Activated naive CD8-positive, alpha-beta T cell treated with anti-CD3 and anti-CD28 coated beads, Interleukin-2, amount 10 ng/mL, durations not matched to agents 7 days and 5 days (primary cell): Measurements from ENCODE around the gene F7. TPM values are rescaled to one million over a fixed set of nuclear protein-coding genes. Genes with fewer than 3 reads are reported as not detected.
"Not testable (repeated sequence)": the region's sequence is repeated elsewhere in the genome, so short reads cannot be mapped to it uniquely, and the experiment has no call there.

Source experiments
- ATAC-seq: fragments of 150-1000 bp; cut with Tn5 transposase; one replicate; pipeline ENCODE4 v1.10.0; 2021; ENCODE audit warnings: low read depth, moderate library complexity
- POLR2A ChIA-PET: fragments of 350-600 bp; sonication (Branson Sonifier 250); formaldehyde crosslinking; loops from one replicate; lab custom pipeline; 2021; ENCODE audit warnings: antibody characterized with exemption; lab: Charles Lee
- DNase-seq: peaks from one replicate; pipeline ENCODE4 v3.0.0; 2021
- H3K27ac Mint-ChIP-seq: one replicate; pipeline ENCODE4 v1.8.0; 2022; ENCODE audit warnings: mild to moderate bottlenecking, mixed read lengths
- H3K27me3 Mint-ChIP-seq: one replicate; pipeline ENCODE4 v1.8.0; 2022; ENCODE audit warnings: mild to moderate bottlenecking, moderate library complexity, mixed read lengths
- H3K36me3 Mint-ChIP-seq: one replicate; pipeline ENCODE4 v1.8.0; 2021; ENCODE audit warnings: mild to moderate bottlenecking, mixed read lengths
- H3K4me1 Mint-ChIP-seq: one replicate; pipeline ENCODE4 v1.8.0; 2021; ENCODE audit warnings: mixed read lengths
- H3K4me3 Mint-ChIP-seq: one replicate; pipeline ENCODE4 v1.8.0; 2022; ENCODE audit warnings: mild to moderate bottlenecking, moderate library complexity, mixed read lengths
- H3K9me3 Mint-ChIP-seq: one replicate; pipeline ENCODE4 v1.8.0; 2021; ENCODE audit warnings: mixed read lengths
- total RNA-seq, 2 experiments: library from RNA; stranded (reverse); gene quantifications; one replicate each; pipeline ENCODE4 v1.2.3, GENCODE V29; 2021

F7 gene
- under 1 TPM in 1 of 2 experiments, not detected in 1; 0.31 TPM for total RNA-seq

GRCh38 chr13:113105032-113105920 lies at the start of gene F7:
TSS of gene F7 (plus strand) at chr13:113105791. CDS start at chr13:113105842, 51 bp downstream.
- POLR2A ChIA-PET, result no interaction called here
- no peak for ATAC-seq
- no peak within 1 kb of the TSS for H3K27ac Mint-ChIP-seq
- no peaks in the 10 kb centered on the region for H3K9me3 Mint-ChIP-seq
- DNase-seq, result no peak
- H3K4me3 Mint-ChIP-seq, result no peak within 1 kb of the TSS
- H3K36me3 Mint-ChIP-seq, result no peaks in the 10 kb centered on the region
- H3K27me3 Mint-ChIP-seq, result peaks cover 7% of the 10 kb centered on the region
- H3K4me1 Mint-ChIP-seq, result no peaks in the 10 kb centered on the region

GRCh38 chr13:113057084-113057483 lies 48.5 kb upstream of the F7 start:
- Mint-ChIP-seq H3K27ac (no peak overlapping the region), H3K36me3 (no peaks in the 10 kb centered on the region), H3K9me3 (no peaks in the 10 kb centered on the region), H3K4me1 (no peaks in the 10 kb centered on the region), H3K27me3 (no peaks in the 10 kb centered on the region), H3K4me3 (no peak overlapping the region)
- POLR2A ChIA-PET, result no interaction called here
- ATAC-seq (no peak), DNase-seq (no peak)

- ATAC-seq, H3K27ac Mint-ChIP-seq, H3K9me3 Mint-ChIP-seq, POLR2A ChIA-PET, H3K27me3 Mint-ChIP-seq, H3K36me3 Mint-ChIP-seq, H3K4me3 Mint-ChIP-seq, H3K4me1 Mint-ChIP-seq, DNase-seq: not testable (repeated sequence)
These were observed 48.0 kb upstream of the F7 start for GRCh38 chr13:113057559-113057958.

GRCh38 chr13:113058129-113058987 lies 47.2 kb upstream of the F7 start:
- Mint-ChIP-seq H3K27ac (no peak overlapping the region), H3K27me3 (no peaks in the 10 kb centered on the region), H3K9me3 (no peaks in the 10 kb centered on the region), H3K36me3 (no peaks in the 10 kb centered on the region), H3K4me1 (no peaks in the 10 kb centered on the region), H3K4me3 (no peak overlapping the region)
- DNase-seq (no peak), ATAC-seq (no peak)
- POLR2A ChIA-PET, result no interaction called here

GRCh38 chr13:113058988-113059850 lies 46.4 kb upstream of the F7 start:
- H3K9me3 Mint-ChIP-seq, result no peaks in the 10 kb centered on the region
- ATAC-seq (no peak), DNase-seq (no peak)
- H3K27me3 Mint-ChIP-seq, result no peaks in the 10 kb centered on the region
- H3K27ac Mint-ChIP-seq, result no peak overlapping the region
- POLR2A ChIA-PET, result no interaction called here
- no peaks in the 10 kb centered on the region for H3K36me3 Mint-ChIP-seq
- H3K4me1 Mint-ChIP-seq, result no peaks in the 10 kb centered on the region
- no peak overlapping the region for H3K4me3 Mint-ChIP-seq

GRCh38 chr13:113059891-113060290 lies 45.7 kb upstream of the F7 start:
- Mint-ChIP-seq H3K4me3 (no peak overlapping the region), H3K27me3 (no peaks in the 10 kb centered on the region), H3K27ac (no peak overlapping the region), H3K4me1 (no peaks in the 10 kb centered on the region), H3K9me3 (no peaks in the 10 kb centered on the region), H3K36me3 (no peaks in the 10 kb centered on the region)
- POLR2A ChIA-PET, result no interaction called here
- no peak for DNase-seq
- ATAC-seq, result no peak

- no peak for DNase-seq
- Mint-ChIP-seq H3K27ac (no peak overlapping the region), H3K9me3 (no peaks in the 10 kb centered on the region), H3K4me3 (no peak overlapping the region), H3K36me3 (no peaks in the 10 kb centered on the region), H3K27me3 (no peaks in the 10 kb centered on the region), H3K4me1 (no peaks in the 10 kb centered on the region)
- no peak for ATAC-seq
- POLR2A ChIA-PET, result no interaction called here
These were observed 44.9 kb upstream of the F7 start for GRCh38 chr13:113060557-113061270.

GRCh38 chr13:113061271-113061625 lies 44.3 kb upstream of the F7 start:
- POLR2A ChIA-PET, result no interaction called here
- Mint-ChIP-seq H3K9me3 (no peaks in the 10 kb centered on the region), H3K4me1 (no peaks in the 10 kb centered on the region), H3K27me3 (no peaks in the 10 kb centered on the region), H3K4me3 (no peak overlapping the region), H3K27ac (no peak overlapping the region), H3K36me3 (no peaks in the 10 kb centered on the region)
- ATAC-seq (no peak), DNase-seq (no peak)

GRCh38 chr13:113061796-113062425 lies 43.7 kb upstream of the F7 start:
- POLR2A ChIA-PET, result no interaction called here
- ATAC-seq (no peak), DNase-seq (no peak)
- Mint-ChIP-seq H3K36me3 (no peaks in the 10 kb centered on the region), H3K27me3 (no peaks in the 10 kb centered on the region), H3K27ac (no peak overlapping the region), H3K4me3 (no peak overlapping the region), H3K9me3 (no peaks in the 10 kb centered on the region), H3K4me1 (no peaks in the 10 kb centered on the region)

- no peaks in the 10 kb centered on the region for H3K27me3 Mint-ChIP-seq
- no peaks in the 10 kb centered on the region for H3K4me1 Mint-ChIP-seq
- no peak overlapping the region for H3K4me3 Mint-ChIP-seq
- no peak overlapping the region for H3K27ac Mint-ChIP-seq
- DNase-seq, result no peak
- POLR2A ChIA-PET, result interaction anchor here (0.6 kb wide), 1 partner anchor 1754 kb away, joined by 3 read pairs; no protein-coding TSS in a partner anchor
- no peaks in the 10 kb centered on the region for H3K36me3 Mint-ChIP-seq
- H3K9me3 Mint-ChIP-seq, result no peaks in the 10 kb centered on the region
- ATAC-seq, result no peak
These were observed 42.9 kb upstream of the F7 start for GRCh38 chr13:113062691-113063090.

- Mint-ChIP-seq H3K9me3 (no peaks in the 10 kb centered on the region), H3K4me3 (no peak overlapping the region), H3K27ac (no peak overlapping the region), H3K27me3 (no peaks in the 10 kb centered on the region), H3K36me3 (no peaks in the 10 kb centered on the region), H3K4me1 (no peaks in the 10 kb centered on the region)
- ATAC-seq (no peak), DNase-seq (no peak)
- POLR2A ChIA-PET, result interaction anchor here (0.6 kb wide), 1 partner anchor 1754 kb away, joined by 3 read pairs; no protein-coding TSS in a partner anchor
These were observed 42.5 kb upstream of the F7 start for GRCh38 chr13:113063091-113063491.

- no peak overlapping the region for H3K27ac Mint-ChIP-seq
- POLR2A ChIA-PET, result interaction anchor here (0.6 kb wide), 1 partner anchor 12 kb away, joined by 3 read pairs; no protein-coding TSS in a partner anchor
- no peak for DNase-seq
These were observed 41.5 kb upstream of the F7 start for GRCh38 chr13:113064000-113064533.

More at GRCh38 chr13:113064000-113064533, 41.5 kb upstream of the F7 start:
- no peaks in the 10 kb centered on the region for H3K9me3 Mint-ChIP-seq
- no peaks in the 10 kb centered on the region for H3K36me3 Mint-ChIP-seq
- no peaks in the 10 kb centered on the region for H3K4me1 Mint-ChIP-seq
- no peaks in the 10 kb centered on the region for H3K27me3 Mint-ChIP-seq
- ATAC-seq, result no peak
- no peak overlapping the region for H3K4me3 Mint-ChIP-seq
